Pancreas (tissue), 10 donors: ENCODE data around the gene SLC25A24. TPM values are rescaled to one million over a fixed set of nuclear protein-coding genes. Genes with fewer than 3 reads are reported as not detected.
"Not testable (repeated sequence)": the region's sequence is repeated elsewhere in the genome, so short reads cannot be mapped to it uniquely, and the experiment has no call there.

Source experiments
- ATAC-seq, 4 donors: fragments of 200-7000 bp; cut with Tn5 transposase; one replicate each; pipeline versions ENCODE4 v1.8.0 to v1.9.1; 2020; ENCODE audit warnings: mild to moderate bottlenecking in 4 of 4, moderate library complexity in 4 of 4
- DNase-seq, 6 donors: peaks; one replicate each; pipeline ENCODE4 v3.0.0-alpha.2; 2020
- FAIRE-seq: peaks from 2 replicates; lab custom pipeline; 2012; peaks lifted over from hg19 to GRCh38; lab: Jason Lieb, UNC
- H3K27ac ChIP-seq, 4 donors: fragments of 200-600 bp; sonication (generic); 1 replicate in 3 of 4; 2 replicates in 1 of 4; pipeline versions ENCODE4 v1.5.0 to v1.8.0; 2020
- H3K27me3 ChIP-seq, 4 donors: fragments of 200-600 bp; one replicate each; pipeline ENCODE4 v1.8.0; 2021
- H3K36me3 ChIP-seq, 3 donors: fragments of 200-600 bp; sonication (generic) in 1 of 3; one replicate each; pipeline versions ENCODE4 v1.5.0 to v1.8.0; 2020 to 2021
- H3K4me1 ChIP-seq, 3 donors: fragments of 200-600 bp; one replicate each; pipeline ENCODE4 v1.8.0; 2021
- H3K4me3 ChIP-seq, 4 donors: fragments of 200-600 bp; sonication (generic) in 2 of 4; one replicate each; pipeline versions ENCODE4 v1.5.0 to v1.8.0; 2020 to 2021
- H3K9me3 ChIP-seq, 4 donors: fragments of 200-600 bp; one replicate each; pipeline ENCODE4 v1.8.0; 2021
- CTCF ChIP-seq, 4 donors: fragments of 200-600 bp; sonication (generic) in 3 of 4; IDR thresholded peaks; one replicate each; pipeline versions ENCODE4 v1.5.0 to v1.8.0; 2021; ENCODE audit warnings: antibody characterized with exemption in 4 of 4
- WGBS, 2 donors: extraction: QIAGEN DNeasy Blood & Tissue Kit; methylation state at CpG; one replicate each; pipeline ENCODE4 v1.1.7; 2013; 5-methylcytosine and 5-hydroxymethylcytosine counted together
- intact Hi-C, 3 donors: fragments of 100-400 bp; cut with DNase I; formaldehyde crosslinking; loops; one replicate each; pipeline versions ENCODE4 v1.11.1 to v1.14.2; 2022
- polyA plus RNA-seq, 2 donors: library from polyadenylated mRNA; stranded (reverse); fragments of 200-250 nt; gene quantifications; one replicate each; pipeline ENCODE4 v1.2.3, GENCODE V29; 2013
- total RNA-seq, 6 donors: library from RNA; stranded (reverse); fragmentation: NEBNext Ultra II Directional in 4 of 6; extraction: Animal tissue kit (Norgen Biotek cat#: 25700) in 4 of 6; gene quantifications; one replicate each; pipeline versions ENCODE4 v1.2.1 to v1.2.4, GENCODE V29; 2021 to 2023
- donor health status: healthy with polysubstance abuse.
- donor health status: DM: no; HTN: no; CAD: no; lungs with moderate emphysema.
- donor health status: DM: no; HTN: no; CAD: no.
- donor health status: control.
- donor health status: control.
- donor health status: Bipolar disorder and iron deficiency.
- donor health status: DM: yes; HTN: yes; CAD: no.
- donor health status: DM: no; HTN: no; CAD: no.
- donor health status: DM: no; HTN: no; CAD: no.
- donor health status: DM: yes; HTN: yes; CAD: no.

Gene SLC25A24
- total and polyA plus RNA-seq, 8 donors, result 3.3 to 16.9 (median 7.3) TPM

GRCh38 chr1:108142773-108143394, 57.3 kb downstream of the SLC25A24 start:
- no peak for TF ChIP-seq CTCF (IDR thresholded peaks at IDR 0.05)
- intact Hi-C loops, result no loop called here
- FAIRE-seq (no peak), ATAC-seq (no peak), DNase-seq (no peak)
- H3K4me3 ChIP-seq, result no peak overlapping the region
- H3K36me3 ChIP-seq, result peaks cover 0 to 12% (median 0%) of the 10 kb centered on the region in 3 donors
- WGBS, 2 donors, result 92% methylated on average over 6 of the region's 6 CpGs
- no peak overlapping the region for H3K27ac ChIP-seq
- no peaks in the 10 kb centered on the region for H3K4me1 ChIP-seq
- no peaks in the 10 kb centered on the region for H3K9me3 ChIP-seq
- no peaks in the 10 kb centered on the region for H3K27me3 ChIP-seq

- no peak for DNase-seq
- intact Hi-C loops, result no loop called here
- FAIRE-seq, result no peak
- ATAC-seq, result no peak
- no peak for TF ChIP-seq CTCF (IDR thresholded peaks at IDR 0.05)
- H3K36me3 ChIP-seq, result peaks cover 0 to 14% (median 0%) of the 10 kb centered on the region in 3 donors
- WGBS, 2 donors, result 98% methylated on average over 4 of the region's 4 CpGs
- no peaks in the 10 kb centered on the region for H3K9me3 ChIP-seq
- H3K27ac ChIP-seq, result no peak overlapping the region
- no peak overlapping the region for H3K4me3 ChIP-seq
- H3K27me3 ChIP-seq, result no peaks in the 10 kb centered on the region
- H3K4me1 ChIP-seq, result no peaks in the 10 kb centered on the region
Observed at GRCh38 chr1:108142258-108142657, 57.9 kb downstream of the SLC25A24 start.

- WGBS, 2 donors, result 87 to 93% methylated on average over 3 of the region's 3 CpGs
- DNase-seq, result no peak
- Histone ChIP-seq H3K36me3 (peaks cover 0 to 14% (median 0%) of the 10 kb centered on the region in 3 donors), H3K27me3 (no peaks in the 10 kb centered on the region), H3K4me1 (no peaks in the 10 kb centered on the region), H3K27ac (no peak overlapping the region), H3K9me3 (no peaks in the 10 kb centered on the region), H3K4me3 (no peak overlapping the region)
- no peak for TF ChIP-seq CTCF (IDR thresholded peaks at IDR 0.05)
- no peak for FAIRE-seq
- no peak for ATAC-seq
- intact Hi-C loops, result no loop called here
Observed at GRCh38 chr1:108141621-108142020, 58.5 kb downstream of the SLC25A24 start.

- intact Hi-C loops, result no loop called here
- ATAC-seq, result no peak
- no peaks in the 10 kb centered on the region for H3K4me1 ChIP-seq
- FAIRE-seq, result no peak
- WGBS, 2 donors, result 91 to 95% methylated on average over 1 of the region's 1 CpG
- no peaks in the 10 kb centered on the region for H3K27me3 ChIP-seq
- no peaks in the 10 kb centered on the region for H3K9me3 ChIP-seq
- no peak overlapping the region for H3K4me3 ChIP-seq
- no peak for DNase-seq
- H3K36me3 ChIP-seq, result peaks cover 0 to 14% (median 0%) of the 10 kb centered on the region in 3 donors
- H3K27ac ChIP-seq, result no peak overlapping the region
- no peak for TF ChIP-seq CTCF (IDR thresholded peaks at IDR 0.05)
Observed at GRCh38 chr1:108140936-108141335, 59.2 kb downstream of the SLC25A24 start.

- H3K9me3 ChIP-seq, result no peaks in the 10 kb centered on the region
- TF ChIP-seq CTCF (IDR thresholded peaks at IDR 0.05), result no peak
- FAIRE-seq, result no peak
Observed at GRCh38 chr1:108140177-108140576, 60.0 kb downstream of the SLC25A24 start.

GRCh38 chr1:108139555-108139954, 60.6 kb downstream of the SLC25A24 start:
- not testable (repeated sequence) for FAIRE-seq
- WGBS, 2 donors, result 96 to 97% methylated on average over 8 of the region's 8 CpGs

More at GRCh38 chr1:108140177-108140576, 60.0 kb downstream of the SLC25A24 start:
- Histone ChIP-seq H3K36me3 (peaks cover 0 to 14% (median 0%) of the 10 kb centered on the region in 3 donors), H3K27ac (no peak overlapping the region), H3K27me3 (no peaks in the 10 kb centered on the region), H3K4me1 (no peaks in the 10 kb centered on the region), H3K4me3 (no peak overlapping the region)
- DNase-seq, result no peak
- no peak for ATAC-seq
- intact Hi-C loops, result no loop called here
- 67 to 79% methylated on average over 1 of the region's 1 CpG for WGBS, 2 donors

GRCh38 chr1:108133148-108133547, 67.0 kb downstream of the SLC25A24 start:
- H3K9me3 ChIP-seq, H3K4me3 ChIP-seq, H3K27me3 ChIP-seq, FAIRE-seq, ATAC-seq, DNase-seq, H3K27ac ChIP-seq, H3K4me1 ChIP-seq, intact Hi-C loops: not testable (repeated sequence)
- WGBS, 2 donors, result 97 to 100% methylated on average over 2 of the region's 2 CpGs
- peaks cover 0 to 15% (median 0%) of the 10 kb centered on the region in 3 donors for H3K36me3 ChIP-seq

More at GRCh38 chr1:108139555-108139954, 60.6 kb downstream of the SLC25A24 start:
- H3K9me3 ChIP-seq, ATAC-seq, H3K27ac ChIP-seq, DNase-seq, intact Hi-C loops, H3K4me1 ChIP-seq, H3K4me3 ChIP-seq, H3K27me3 ChIP-seq: not testable (repeated sequence)
- H3K36me3 ChIP-seq, result peaks cover 0 to 14% (median 0%) of the 10 kb centered on the region in 3 donors
